ENCODE data around the gene NFIC.

- TF ChIP-seq MAZ (IDR thresholded peaks at IDR 0.05; ENCODE audit: borderline replicate concordance, low read depth, low read length) (no peak), POLR2A (IDR thresholded peaks at IDR 0.05; ENCODE audit: low read depth, low read length) (no peak), SMC3 (IDR thresholded peaks at IDR 0.05; ENCODE audit: low read depth, low read length) (no peak), CTCF (conservative IDR thresholded peaks at IDR 0.05; ENCODE audit: low read depth, low read length) (no peak), ELK1 (IDR thresholded peaks at IDR 0.05; ENCODE audit: borderline replicate concordance, low read depth, low read length) (no peak)
These were observed 31.9 kb downstream of the NFIC start for GRCh38 chr19:3398114-3398899.
